ENCODE measurements around the gene CARD11.
A peak's percentile ranks its signal among the peaks of the same experiment; 100 is the strongest.
"Not testable (repeated sequence)": the region's sequence is repeated elsewhere in the genome, so short reads cannot be mapped to it uniquely, and the experiment has no call there.

CARD11 gene

DNA sequence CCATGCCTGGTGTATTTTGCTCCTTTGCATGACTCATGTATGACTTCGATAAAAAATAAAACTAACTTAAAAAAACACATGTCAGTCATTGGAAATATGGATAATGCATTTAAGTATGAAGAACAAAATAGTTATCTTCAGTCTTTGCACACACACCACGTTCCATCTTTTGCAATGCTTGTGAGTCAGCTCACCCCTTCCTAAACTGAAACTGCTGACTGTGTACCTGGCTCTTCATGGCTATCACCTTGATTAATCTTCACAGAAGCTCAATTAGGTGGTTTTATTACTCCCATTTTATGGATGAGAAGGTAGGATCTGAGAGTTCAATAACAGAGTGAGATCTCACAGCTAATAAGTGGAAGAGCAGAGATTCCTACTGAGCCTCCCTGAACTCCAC, 79.5 kb downstream of the CARD11 start:
- DNase-seq (ENCODE audit: low spot score): no peak

- DNase-seq (ENCODE audit: low spot score): no peak
Measured at GRCh38 chr7:2962865-2963264, 80.8 kb downstream of the CARD11 start.

DNA sequence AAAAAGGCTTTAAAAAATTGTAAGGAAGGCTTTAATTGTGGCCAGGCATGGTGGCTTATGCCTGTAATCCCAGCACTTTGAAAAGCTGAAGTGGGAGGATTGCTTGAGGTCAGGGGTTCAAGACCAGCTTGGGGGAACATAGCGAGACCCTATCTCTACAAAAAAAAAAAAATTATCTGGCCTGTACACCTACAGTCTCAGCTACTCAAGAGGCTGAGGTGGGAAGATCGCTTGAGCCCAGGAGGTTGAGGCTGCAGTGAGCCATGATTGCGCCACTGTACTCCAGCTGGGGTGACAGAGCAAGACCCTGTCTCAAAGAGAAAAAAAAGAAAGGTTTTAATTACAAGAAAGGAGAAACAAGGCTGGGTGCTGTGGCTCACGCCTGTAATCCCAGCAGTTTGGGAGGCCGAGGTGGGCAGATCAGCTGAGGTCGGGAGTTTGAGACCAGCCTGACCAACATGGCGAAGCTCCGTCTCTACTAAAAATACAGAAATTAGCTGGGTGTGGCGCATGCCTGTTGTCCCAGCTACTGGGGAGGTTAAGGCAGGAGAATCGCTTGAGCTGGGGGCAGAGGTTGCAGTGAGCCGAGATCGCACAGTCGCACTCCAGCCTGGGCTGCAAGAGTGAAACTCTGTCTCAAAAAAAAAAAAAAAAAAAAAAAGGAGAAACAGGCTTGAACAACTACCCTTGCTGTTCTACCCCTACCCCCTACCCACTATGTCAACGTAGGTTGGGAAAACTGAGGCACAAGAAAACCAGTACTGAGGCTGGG, 83.7 kb downstream of the CARD11 start:
- DNase-seq (ENCODE audit: low spot score): no peak

DNA sequence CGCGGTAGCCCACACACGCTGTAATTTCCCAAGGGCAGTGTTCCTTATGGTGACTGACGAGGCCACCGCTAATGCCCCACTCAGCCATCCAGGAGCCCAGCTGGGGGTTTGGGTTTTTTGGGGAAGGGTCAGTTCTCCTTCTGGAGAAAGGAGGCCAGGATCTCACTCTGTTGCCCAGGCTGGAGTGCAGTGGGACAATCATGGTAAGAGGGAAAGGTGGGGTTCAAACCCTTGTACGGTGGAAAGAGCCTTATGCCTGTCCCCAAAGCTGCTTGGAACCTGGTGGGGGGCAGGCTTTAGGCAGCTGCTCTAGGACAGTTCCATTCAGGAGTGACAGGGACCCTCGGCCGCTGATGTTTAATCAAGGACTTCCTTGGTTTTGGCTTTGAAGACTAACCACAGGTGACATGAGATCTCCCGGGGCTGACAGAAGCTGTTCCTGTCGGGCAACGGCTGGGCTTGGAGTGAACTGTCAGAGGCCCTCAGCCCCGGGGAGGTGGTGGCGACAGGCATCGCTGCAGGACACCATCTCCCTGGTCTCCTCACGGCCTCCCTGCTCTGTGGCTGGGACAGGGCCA, 84.5 kb downstream of the CARD11 start:
- no peak for DNase-seq (ENCODE audit: low spot score)

DNA sequence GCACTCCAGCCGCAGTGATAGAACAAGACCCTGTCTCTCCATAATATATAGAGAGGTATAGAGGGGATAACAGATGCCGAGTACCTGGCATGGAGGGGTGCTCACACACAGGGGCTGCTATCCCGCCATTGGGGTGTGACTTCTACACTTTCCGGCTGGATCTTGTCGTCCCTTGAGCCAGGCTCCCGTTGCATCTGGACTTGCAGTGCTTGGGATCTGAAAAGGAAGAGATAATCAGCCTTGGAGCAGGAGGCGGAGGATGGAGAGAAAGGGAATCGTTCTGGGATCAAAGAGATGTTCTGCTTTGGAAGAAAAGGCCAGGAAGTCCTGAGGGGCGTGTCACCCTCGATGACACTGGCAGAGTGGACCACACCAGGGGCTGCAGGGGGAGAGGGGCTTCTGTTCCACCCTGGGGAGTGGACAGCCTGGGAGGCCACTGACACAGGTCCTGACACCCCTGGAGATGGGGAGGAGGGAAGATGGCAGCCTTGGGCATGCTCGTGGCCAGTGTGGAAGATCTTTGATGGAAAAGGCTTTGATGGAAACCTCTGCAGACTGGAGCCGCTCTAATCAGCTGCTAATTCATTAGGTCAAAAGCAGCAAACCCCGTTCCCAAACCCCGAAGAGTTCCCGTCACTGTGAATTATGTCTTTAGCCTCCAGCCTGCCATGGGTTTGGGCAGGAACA, 85.1 kb downstream of the CARD11 start:
- DNase-seq (ENCODE audit: low spot score): no peak

DNA sequence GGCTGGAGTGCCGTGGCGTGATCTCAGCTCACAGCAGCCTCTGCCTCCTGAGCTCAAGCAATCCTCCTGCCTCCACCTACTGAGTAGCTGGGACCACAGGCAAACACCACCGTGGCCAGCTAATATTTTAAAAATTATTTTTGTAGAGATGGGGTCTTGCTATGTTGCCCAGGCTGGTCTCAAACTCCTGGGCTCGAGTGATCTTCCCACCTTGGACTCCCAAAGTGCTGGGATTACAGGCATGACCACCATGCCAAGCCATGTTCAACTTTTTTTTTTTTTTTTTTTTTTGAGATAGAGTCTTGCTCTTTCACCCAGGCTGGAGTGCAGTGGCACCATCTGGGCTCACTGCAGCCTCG, 86.3 kb downstream of the CARD11 start:
- DNase-seq (ENCODE audit: low spot score): not testable (repeated sequence)

- DNase-seq (ENCODE audit: low spot score): peak; percentile 34
Measured at GRCh38 chr7:2956526-2957368, 86.9 kb downstream of the CARD11 start.

DNA sequence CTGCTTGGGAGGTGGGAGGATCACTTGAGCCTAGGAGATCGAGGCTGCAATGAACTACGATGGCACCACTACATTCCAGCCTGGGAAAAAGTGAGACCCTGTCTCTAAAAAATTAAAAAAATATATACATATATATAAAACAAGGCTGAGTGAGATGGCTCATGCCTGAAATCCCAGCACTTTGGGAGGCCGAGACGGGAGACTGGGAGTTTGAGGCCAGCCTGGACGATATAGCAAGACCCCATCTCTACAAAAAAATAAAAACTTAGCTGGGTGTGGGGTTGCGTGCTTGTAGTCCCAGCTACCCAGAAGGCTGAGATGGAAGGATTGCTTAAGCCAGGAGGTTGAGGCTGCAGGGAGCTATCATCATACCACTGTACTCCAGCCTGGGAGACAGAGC, 87.6 kb downstream of the CARD11 start:
- DNase-seq (ENCODE audit: low spot score): no peak

DNA sequence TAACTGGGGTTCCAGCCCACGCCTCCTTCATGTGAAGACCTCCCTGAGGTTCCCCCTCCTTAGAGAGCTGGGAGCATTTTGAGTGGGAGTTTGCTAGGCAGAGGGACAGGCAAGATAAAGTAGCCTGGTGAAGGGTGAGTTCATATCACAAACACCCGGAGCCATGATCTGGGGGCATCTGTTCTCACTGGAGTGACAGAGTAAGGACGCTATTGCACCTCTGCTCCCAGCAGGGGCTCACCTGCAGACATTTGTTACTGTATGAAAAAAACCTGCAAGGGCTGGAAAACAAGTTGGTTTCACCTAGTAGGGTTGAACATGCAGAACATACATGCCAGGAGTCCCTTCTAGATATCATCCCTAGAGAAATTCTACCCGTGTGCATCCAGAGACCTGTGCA, 88.4 kb downstream of the CARD11 start:
- DNase-seq (ENCODE audit: low spot score): no peak

GRCh38 chr7:2954433-2954853, 89.2 kb downstream of the CARD11 start:
- DNase-seq (ENCODE audit: low spot score): no peak

DNA sequence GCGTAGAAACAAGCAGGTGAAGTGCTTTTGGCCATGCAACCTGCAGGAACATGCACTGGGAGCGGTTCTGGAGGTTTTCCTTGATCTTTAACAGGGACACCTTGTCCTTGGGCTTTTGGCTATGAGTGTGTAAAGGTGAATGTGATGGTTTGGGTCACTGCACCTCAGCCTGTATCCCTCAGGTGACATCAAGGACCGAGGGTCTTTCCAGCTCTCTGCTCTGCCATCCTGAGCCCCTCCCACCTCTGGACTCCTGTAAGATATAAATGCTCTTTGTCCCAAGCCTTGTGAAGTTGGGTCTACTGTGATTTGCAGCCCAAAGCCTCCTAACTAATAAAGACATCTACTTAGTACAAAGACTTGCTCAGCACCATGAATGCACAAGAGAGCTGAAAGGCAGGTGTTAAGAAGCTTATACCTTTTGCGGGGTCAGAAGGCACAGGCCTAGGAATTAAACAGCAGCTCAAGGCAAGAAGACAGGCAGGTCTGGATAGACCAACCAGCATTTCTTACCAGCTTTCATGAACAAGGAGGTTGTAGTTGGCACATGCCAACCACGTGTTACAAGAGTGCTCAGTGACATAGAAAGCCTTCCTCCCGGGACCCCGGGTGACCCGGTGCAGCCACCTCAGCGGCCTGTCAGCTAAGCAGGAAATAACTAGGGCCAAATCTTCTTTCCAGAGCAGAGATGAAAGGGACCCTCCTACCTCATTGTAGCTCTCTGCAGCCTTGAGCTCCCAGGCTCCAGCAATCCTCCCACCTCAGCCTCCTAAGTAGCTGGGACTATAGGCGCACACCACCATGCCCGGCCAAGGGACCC, 89.9 kb downstream of the CARD11 start:
- DNase-seq (ENCODE audit: low spot score): no peak

GRCh38 chr7:2953099-2953498, 90.6 kb downstream of the CARD11 start:
- no peak for DNase-seq (ENCODE audit: low spot score)

DNA sequence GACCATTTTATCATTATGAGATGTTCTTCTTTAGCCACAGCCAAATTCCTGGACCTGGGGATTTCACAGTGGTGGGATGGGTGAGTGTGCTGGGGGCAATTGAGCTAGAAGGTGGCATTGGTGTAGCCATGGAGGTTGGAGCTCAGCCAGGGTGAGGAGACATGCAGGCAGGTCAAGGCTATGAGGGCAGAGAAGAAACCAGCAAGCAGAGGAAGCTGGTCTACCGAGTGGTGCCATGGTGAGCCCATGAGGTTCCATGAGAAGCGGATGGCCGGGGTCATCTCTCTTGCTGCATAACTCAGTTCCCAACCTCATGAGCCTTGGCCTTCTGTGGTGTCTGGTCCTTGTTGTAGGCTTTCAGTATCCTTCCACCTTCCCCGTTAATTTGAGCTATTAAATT, 91.4 kb downstream of the CARD11 start:
- no peak for DNase-seq (ENCODE audit: low spot score)

GRCh38 chr7:2950578-2950977, 93.1 kb downstream of the CARD11 start:
- DNase-seq (ENCODE audit: low spot score): no peak

- DNase-seq (ENCODE audit: low spot score): no peak
Measured at GRCh38 chr7:2948749-2949148, 94.9 kb downstream of the CARD11 start.

DNA sequence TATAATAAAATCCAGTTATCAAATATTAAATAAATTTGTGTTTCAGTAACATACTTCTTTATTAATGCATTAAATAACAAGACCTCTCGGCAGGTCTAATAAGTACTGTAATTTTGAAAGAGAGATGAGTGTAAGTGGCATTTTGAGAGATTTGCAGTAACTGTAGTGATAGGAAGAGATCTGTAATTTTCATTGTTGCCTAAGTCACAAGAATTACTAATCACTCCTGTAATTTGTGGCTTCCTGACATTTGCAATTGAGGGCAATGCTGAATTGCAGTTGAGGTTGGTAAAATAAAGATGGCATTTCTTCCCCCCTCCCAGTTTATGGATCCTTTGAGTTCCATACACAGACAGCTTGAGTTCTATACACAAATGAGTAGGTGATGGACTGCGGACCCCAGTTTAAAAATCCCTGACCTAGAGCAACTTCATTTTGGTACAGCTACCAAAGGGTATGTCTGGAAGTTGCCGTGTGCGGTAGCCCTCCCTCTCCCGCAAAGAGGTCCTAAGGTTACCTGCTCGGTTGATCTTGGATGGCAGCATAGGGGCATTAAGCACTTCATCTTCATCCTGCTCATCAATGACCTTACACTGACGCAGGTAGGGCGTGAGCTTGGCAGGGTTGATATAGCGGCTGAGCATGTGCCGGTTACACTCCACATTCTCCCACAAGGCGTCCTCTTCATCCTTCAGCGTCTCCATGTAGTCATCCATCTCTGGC, 96.4 kb downstream of the CARD11 start:
- no peak for DNase-seq (ENCODE audit: low spot score)

DNA sequence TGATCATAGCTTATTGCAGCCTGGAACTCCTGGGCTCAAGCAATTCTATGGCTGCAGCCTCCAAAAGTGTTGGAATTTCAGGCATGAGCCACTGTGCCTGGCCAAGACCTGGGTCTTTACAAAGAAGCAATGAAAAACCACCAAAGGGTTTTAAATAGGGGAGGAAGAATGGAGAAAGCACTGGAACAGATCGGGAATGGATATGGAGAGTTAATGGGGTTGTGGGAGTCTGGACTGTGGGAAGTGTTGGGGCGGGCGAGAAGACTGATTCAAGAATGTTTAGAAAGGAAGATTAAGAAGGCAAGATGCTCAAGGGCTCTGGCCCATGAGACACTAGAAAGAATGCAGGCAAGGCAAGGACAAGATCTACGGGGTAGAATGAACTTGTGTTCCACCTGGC, 98.5 kb downstream of the CARD11 start:
- no peak for DNase-seq (ENCODE audit: low spot score)

- DNase-seq (ENCODE audit: low spot score): no peak
Measured at GRCh38 chr7:2944739-2945138, 98.9 kb downstream of the CARD11 start.

DNA sequence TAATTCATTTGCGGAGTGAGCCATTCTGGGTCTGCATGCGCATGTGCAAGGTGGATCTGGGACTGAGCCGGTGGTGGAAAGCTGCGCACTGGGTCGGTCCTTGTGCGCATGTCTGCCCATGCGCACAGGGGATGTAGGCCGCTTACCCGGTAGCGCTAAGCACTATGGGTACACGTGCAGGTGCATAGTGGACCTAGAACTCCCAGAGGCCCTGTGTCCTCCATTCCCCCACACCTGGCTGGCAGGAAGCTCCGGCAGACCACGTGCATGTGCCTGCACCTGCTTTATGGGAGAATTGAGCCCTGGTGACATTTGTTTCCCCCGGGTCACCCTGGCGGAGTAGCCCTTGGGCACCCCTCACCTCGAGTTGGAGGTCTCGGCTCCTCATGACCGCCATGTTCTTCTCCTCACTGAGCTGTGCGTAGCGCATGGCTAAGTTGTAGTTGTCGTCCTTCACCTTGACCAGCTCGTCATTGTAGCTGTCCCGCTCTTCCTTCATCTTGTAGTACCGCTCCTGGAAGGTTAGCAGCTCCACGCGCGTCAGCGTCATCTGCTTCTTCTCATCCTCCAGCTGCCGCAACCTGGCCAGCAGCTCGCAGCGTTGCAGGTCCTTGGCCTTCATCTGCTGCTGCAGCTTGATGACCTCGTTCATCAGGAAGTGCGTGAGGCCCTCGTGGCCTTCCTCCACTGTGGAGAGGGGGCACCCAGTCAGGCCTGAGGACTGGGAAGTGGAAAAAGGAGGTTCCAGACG, 99.6 kb downstream of the CARD11 start:
- no peak for DNase-seq (ENCODE audit: low spot score)

DNA sequence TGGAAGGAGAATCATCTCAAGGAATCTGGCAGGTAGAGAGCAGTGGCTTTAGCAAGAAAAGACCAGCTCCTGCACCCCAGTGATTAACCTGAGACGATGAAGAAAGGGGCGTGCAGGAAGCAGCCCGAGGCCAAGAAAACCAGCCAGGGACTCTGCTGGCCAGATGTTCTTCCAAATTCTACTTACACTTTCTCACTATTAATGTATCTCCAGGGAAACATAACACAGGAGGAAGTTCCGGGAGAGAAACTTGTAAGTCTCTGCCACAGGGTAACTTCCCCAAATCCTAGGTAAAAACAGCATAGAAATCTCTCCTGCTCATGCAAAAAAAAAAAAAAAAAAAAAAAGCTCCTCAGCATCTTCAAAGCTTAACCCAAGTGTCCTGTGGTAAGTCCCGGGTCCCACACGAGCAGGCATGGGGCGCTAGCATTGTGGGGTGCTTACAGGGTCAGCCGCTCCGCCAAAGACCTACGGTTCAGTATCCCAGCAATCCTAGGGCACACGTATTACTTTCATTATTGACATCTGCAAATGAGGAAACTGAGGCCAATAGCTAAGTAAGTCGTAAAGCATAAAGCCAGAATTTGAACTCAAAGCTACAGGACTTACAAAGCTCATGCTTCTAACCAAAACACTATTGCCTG, 102.3 kb downstream of the CARD11 start:
- no peak for DNase-seq (ENCODE audit: low spot score)
